K562 (cell line): Measurements from ENCODE around the gene CRELD2. TPM values are rescaled to one million over a fixed set of nuclear protein-coding genes. Genes with fewer than 3 reads are reported as not detected.

ENCODE experiments used
- ARHGAP35 ChIP-seq: fragments of 450-650 bp; IDR thresholded peaks from 2 replicates; pipeline ENCODE4 v1.6.1; 2018; ENCODE audit not compliant: partially characterized antibody
- ATF7 ChIP-seq: fragments of 450-650 bp; IDR thresholded peaks from 2 replicates; pipeline ENCODE4 v1.7.1; 2014; ENCODE audit warnings: mild to moderate bottlenecking, moderate library complexity
- BCOR ChIP-seq: fragments of 450-650 bp; IDR thresholded peaks from 2 replicates; pipeline ENCODE4 v1.6.1; 2016
- CHD4 ChIP-seq: fragments of 200-600 bp; sonication (generic); IDR thresholded peaks from 3 replicates; pipeline ENCODE4 v1.6.1; 2012; ENCODE audit warnings: low read depth, mild to moderate bottlenecking, mixed read lengths, low read length, inconsistent platforms; ENCODE audit not compliant: insufficient read depth, insufficient replicate concordance, poor library complexity, severe bottlenecking
- ETV1 ChIP-seq: fragments of 450-650 bp; conservative IDR thresholded peaks from 2 replicates; pipeline ENCODE4 v1.6.1; 2016; ENCODE audit warnings: missing genetic modification characterization, control low read depth, low read depth, missing compliant biosample characterization
- HSF4 ChIP-seq: fragments of 250-450 bp; sonication (Bioruptor Pico); IDR thresholded peaks from 2 replicates; pipeline ENCODE4 v2.1.2; 2022; ENCODE audit warnings: mild to moderate bottlenecking, moderate library complexity, borderline replicate concordance
- MECOM ChIP-seq: fragments of 250-450 bp; sonication (Bioruptor Pico); IDR thresholded peaks from 2 replicates; pipeline ENCODE4 v1.8.0; 2022; ENCODE audit warnings: inconsistent platforms
- MIER1 ChIP-seq: fragments of 450-650 bp; IDR thresholded peaks from 2 replicates; pipeline ENCODE4 v1.6.1; 2016; ENCODE audit warnings: antibody characterized with exemption, mild to moderate bottlenecking, low read depth
- PBX2 ChIP-seq, 2 experiments: IDR thresholded peaks in 1 of 2; conservative IDR thresholded peaks in 1 of 2; 2 replicates each; pipeline ENCODE4 v1.6.1; 2016; ENCODE audit warnings: low read depth in 2 of 2, mild to moderate bottlenecking in 1 of 2, missing compliant biosample characterization in 1 of 2, missing genetic modification characterization in 1 of 2, moderate library complexity in 1 of 2
- PHF8 ChIP-seq: fragments of 200-600 bp; sonication (generic); IDR thresholded peaks from 2 replicates; pipeline ENCODE4 v1.6.1; 2012; ENCODE audit warnings: mixed run types, mild to moderate bottlenecking, inconsistent platforms, low read length, moderate library complexity, borderline replicate concordance
- SAFB ChIP-seq: fragments of 200-400 bp; formaldehyde crosslinking; IDR thresholded peaks from 2 replicates; pipeline ENCODE4 v1.6.1; 2017; ENCODE audit warnings: low read depth, low read length, borderline replicate concordance
- SIN3A ChIP-seq, 2 experiments: fragments of 150-350 bp in 1 of 2; IDR thresholded peaks; 2 replicates each; pipeline ENCODE4 v1.6.1; 2011 to 2016; ENCODE audit warnings: borderline replicate concordance in 2 of 2, low read depth in 2 of 2, low read length in 2 of 2, mild to moderate bottlenecking in 2 of 2, moderate library complexity in 2 of 2; ENCODE audit not compliant: control insufficient read depth in 1 of 2
- TAF7 ChIP-seq: fragments of 450-650 bp; IDR thresholded peaks from 2 replicates; pipeline ENCODE4 v1.6.1; 2016; ENCODE audit warnings: missing genetic modification characterization, missing compliant biosample characterization
- TCFL5 ChIP-seq: fragments of 250-450 bp; sonication (Bioruptor Pico); conservative IDR thresholded peaks from 2 replicates; pipeline ENCODE4 v1.6.1; 2021; ENCODE audit warnings: mild to moderate bottlenecking, moderate library complexity, matching md5 sums
- U2AF1 ChIP-seq: fragments of 200-400 bp; formaldehyde crosslinking; optimal IDR thresholded peaks from 2 replicates; pipeline ENCODE3; 2017; ENCODE audit warnings: mild to moderate bottlenecking, low read depth, low read length, moderate library complexity
- ZNF146 ChIP-seq: IDR thresholded peaks from one replicate; pipeline ENCODE4 v1.6.1; 2018; ENCODE audit warnings: missing compliant biosample characterization; ENCODE audit not compliant: unreplicated experiment
- ZNF175 ChIP-seq: fragments of 200-800 bp; sonication (Bioruptor generic); IDR thresholded peaks from 2 replicates; pipeline ENCODE4 v1.6.1; 2016; ENCODE audit warnings: low read depth, mild to moderate bottlenecking, missing genetic modification characterization, missing compliant biosample characterization
- ZNF280A ChIP-seq: fragments of 450-650 bp; IDR thresholded peaks from 2 replicates; pipeline ENCODE4 v1.6.1; 2018; ENCODE audit warnings: mild to moderate bottlenecking, low read depth; ENCODE audit not compliant: partially characterized antibody
- ZNF41 ChIP-seq: fragments of 250-450 bp; sonication (Bioruptor Pico); conservative IDR thresholded peaks from 2 replicates; pipeline ENCODE4 v1.4.0; 2020; ENCODE audit warnings: mild to moderate bottlenecking
- ZNF696 ChIP-seq: fragments of 250-450 bp; sonication (Bioruptor Pico); conservative IDR thresholded peaks from 2 replicates; pipeline ENCODE4 v1.4.0; 2020; ENCODE audit warnings: mild to moderate bottlenecking, moderate library complexity
- polyA plus RNA-seq, 8 experiments: library from polyadenylated mRNA; depleted of rRNA in 4 of 8; stranded (reverse) in 5 of 8; unstranded in 3 of 8; fragments of >200 nt; fragmentation: Nextera tagmentation in 2 of 8; fragmentation: Illumina TruSeq in 1 of 8; extraction: Ambion mirVana in 2 of 8; extraction: Trizol in 1 of 8; gene quantifications; 2 replicates each; pipeline versions ENCODE4 v1.2.1 to v1.2.3, GENCODE V29; 2011 to 2014; ENCODE audit warnings: inconsistent platforms in 1 of 8, missing spikeins in 1 of 8
- total RNA-seq, 7 experiments: library from RNA; depleted of rRNA in 6 of 7; stranded (reverse); fragments of >200 nt in 6 of 7; fragmentation: Illumina TruSeq in 2 of 7; extraction: Trizol in 2 of 7; gene quantifications; 2 replicates each; pipeline versions ENCODE4 v1.2.1 to v1.2.3, GENCODE V29; 2011 to 2021; ENCODE audit warnings: low replicate concordance in 1 of 7
- TF ChIP-seq, protein P1 (sequence below), 2 experiments: fragments of 200-800 bp in 1 of 2; sonication (Bioruptor generic) in 1 of 2; sonication (generic) in 1 of 2; formaldehyde crosslinking in 1 of 2; IDR thresholded peaks in 1 of 2; conservative IDR thresholded peaks in 1 of 2; 2 replicates each; pipeline versions ENCODE4 v1.5.0 to v1.6.1; 2016 to 2020; ENCODE audit warnings: missing compliant biosample characterization in 1 of 2, missing genetic modification characterization in 1 of 2, missing genetic modification reagents in 1 of 2

Gene CRELD2
- total and polyA plus RNA-seq, 9 of the 15 experiments (the other 6 are each of a cell fraction or from before 2014, with no cell fraction given): 0.96 to 25.3 (median 8.8) TPM

DNA sequence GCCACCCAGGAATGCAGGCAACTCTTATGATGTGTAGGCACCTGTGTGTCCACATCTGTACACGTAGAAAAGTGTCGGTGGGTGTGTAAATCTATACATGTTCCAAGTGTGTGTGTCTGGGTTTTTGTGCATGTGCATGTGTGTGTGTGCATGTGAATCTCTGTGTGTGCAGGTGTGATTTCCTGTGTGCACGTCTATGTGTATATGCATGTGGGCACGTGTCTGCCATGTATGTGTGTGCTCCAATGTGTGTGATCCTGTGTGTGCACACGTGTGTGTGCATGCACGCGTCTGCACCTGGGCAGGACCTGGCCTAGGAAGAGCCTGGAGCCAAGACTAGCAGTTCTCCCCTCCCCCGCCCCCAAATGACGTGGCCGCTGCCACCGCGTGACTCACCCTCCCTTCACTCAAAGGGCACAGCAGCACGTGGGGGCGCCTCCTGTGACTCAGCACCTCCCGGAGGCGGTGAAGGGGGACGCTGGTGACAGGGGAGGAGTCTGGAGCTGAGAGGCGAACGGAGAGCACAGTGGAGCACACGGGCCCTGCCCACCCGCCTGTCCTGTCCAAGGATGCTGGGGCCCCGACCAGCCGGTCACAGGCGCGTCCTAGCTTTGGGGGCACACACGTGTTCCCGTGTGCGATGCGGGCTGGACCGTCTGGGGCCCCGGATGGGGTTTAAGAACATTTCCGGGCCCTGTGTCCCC is 52.2 kb downstream of the CRELD2 start (continued):
- TF ChIP-seq SAFB (no peak), MIER1 (no peak), HSF4 (no peak), PBX2 (CRISPR knock-in tag; IDR thresholded peaks at IDR 0.05; ENCODE audit: low read depth) (peak; percentile 61), PBX2 (tag; conservative IDR thresholded peaks at IDR 0.05; ENCODE audit: low read depth) (peak; percentile 79), TAF7 (tag) (no peak), ZNF146 (CRISPR knock-in tag) (no peak), MECOM (no peak), ZNF175 (0 out of 2 replicates have a peak, but pooled peaks have one; percentile 66), TCFL5 (CRISPR knock-in tag) (no peak), ATF7 (peak; percentile 94), CHD4 (no peak), ZNF280A (no peak), ZNF696 (CRISPR knock-in tag) (no peak), ARHGAP35 (no peak), ETV1 (tag) (peak; percentile 48; the same call in 1 of the 2 replicates), PHF8 (peak; percentile 49; the same call in 1 of the 2 replicates), SIN3A (IDR thresholded peaks at IDR 0.05; ENCODE audit: borderline replicate concordance in 2 of 2, control insufficient read depth in 1 of 2, low read depth in 2 of 2, low read length in 2 of 2) (peak in 1 of 2 experiments; percentile 16; a peak in 1 of 4 replicates), U2AF1 (no peak), BCOR (no peak), ZNF41 (CRISPR knock-in tag) (no peak)
- TF ChIP-seq, protein P1, sequence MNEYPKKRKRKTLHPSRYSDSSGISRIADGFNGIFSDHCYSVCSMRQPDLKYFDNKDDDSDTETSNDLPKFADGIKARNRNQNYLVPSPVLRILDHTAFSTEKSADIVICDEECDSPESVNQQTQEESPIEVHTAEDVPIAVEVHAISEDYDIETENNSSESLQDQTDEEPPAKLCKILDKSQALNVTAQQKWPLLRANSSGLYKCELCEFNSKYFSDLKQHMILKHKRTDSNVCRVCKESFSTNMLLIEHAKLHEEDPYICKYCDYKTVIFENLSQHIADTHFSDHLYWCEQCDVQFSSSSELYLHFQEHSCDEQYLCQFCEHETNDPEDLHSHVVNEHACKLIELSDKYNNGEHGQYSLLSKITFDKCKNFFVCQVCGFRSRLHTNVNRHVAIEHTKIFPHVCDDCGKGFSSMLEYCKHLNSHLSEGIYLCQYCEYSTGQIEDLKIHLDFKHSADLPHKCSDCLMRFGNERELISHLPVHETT (CRISPR knock-in tag; conservative IDR thresholded peaks at IDR 0.05 in 1 of 2, IDR thresholded peaks at IDR 0.05 in 1 of 2): peak in 1 of 2 experiments; percentile 45; a peak in 1 of 4 replicates
